SK-N-SH (cell line): Measurements from ENCODE around the gene REX1BD. TPM values are rescaled to one million over a fixed set of nuclear protein-coding genes. Genes with fewer than 3 reads are reported as not detected.
A peak's percentile ranks its signal among the peaks of the same experiment; 100 is the strongest.

Source experiments
- CTCF ChIA-PET: fragments of 300-600, 350-600 bp; formaldehyde crosslinking; extraction: SDS; loops from one replicate; lab custom pipeline; 2021; lab: Yijun Ruan, JAX
- POLR2A ChIA-PET: fragments of 350-600 bp; sonication (Branson Sonifier 250); formaldehyde crosslinking; extraction: SDS; loops from one replicate; lab custom pipeline; 2020; ENCODE audit warnings: antibody characterized with exemption, inconsistent platforms; lab: Yijun Ruan, JAX
- DNase-seq: peaks from one replicate; pipeline ENCODE4 v3.0.0; 2012
- H2AFZ ChIP-seq: fragments of 200-600 bp; sonication (generic); 2 replicates; pipeline ENCODE4 v1.8.1; 2016; ENCODE audit warnings: antibody characterized with exemption, mild to moderate bottlenecking, low read depth
- H3F3A ChIP-seq: fragments of 200-600 bp; sonication (generic); replicated peaks from 2 replicates; pipeline ENCODE3; 2016; ENCODE audit warnings: antibody characterized with exemption, mild to moderate bottlenecking; ENCODE audit not compliant: insufficient read depth
- H3K27ac ChIP-seq, 2 experiments: fragments of 200-500 bp in 1 of 2; fragments of 200-600 bp in 1 of 2; sonication (Bioruptor generic) in 1 of 2; sonication (generic), shearing (Covaris generic) in 1 of 2; 2 replicates each; pipeline versions ENCODE4 v1.5.1 to v1.6.1; 2014 to 2016; ENCODE audit warnings: low read depth in 2 of 2, inconsistent platforms in 1 of 2, low read length in 1 of 2, mild to moderate bottlenecking in 1 of 2, mixed read lengths in 1 of 2
- H3K27me3 ChIP-seq: fragments of 200-600 bp; sonication (generic), shearing (Covaris generic); 2 replicates; pipeline ENCODE4 v1.6.1; 2016; ENCODE audit warnings: mixed run types; ENCODE audit not compliant: insufficient read depth
- H3K36me3 ChIP-seq, 2 experiments: fragments of 200-500 bp in 1 of 2; fragments of 200-600 bp in 1 of 2; sonication (Bioruptor generic) in 1 of 2; sonication (generic) in 1 of 2; replicated peaks in 1 of 2; 2 replicates each; pipeline versions ENCODE3 to v1.5.1; 2014 to 2016; ENCODE audit warnings: low read length in 1 of 2, mild to moderate bottlenecking in 1 of 2; ENCODE audit not compliant: insufficient read depth in 2 of 2, control insufficient read depth in 1 of 2
- H3K4me1 ChIP-seq, 2 experiments: fragments of 200-500 bp in 1 of 2; fragments of 200-600 bp in 1 of 2; sonication (Bioruptor generic) in 1 of 2; sonication (generic), shearing (Covaris generic) in 1 of 2; 2 replicates each; pipeline versions ENCODE4 v1.5.1 to v1.6.1; 2014 to 2016; ENCODE audit warnings: low read depth in 1 of 2, low read length in 1 of 2, mixed run types in 1 of 2; ENCODE audit not compliant: insufficient read depth in 2 of 2, control insufficient read depth in 1 of 2
- H3K4me2 ChIP-seq: fragments of 200-600 bp; sonication (generic), shearing (Covaris generic); 2 replicates; pipeline ENCODE4 v1.6.1; 2017; ENCODE audit warnings: mixed run types
- H3K4me3 ChIP-seq, 2 experiments: fragments of 200-500 bp in 1 of 2; fragments of 200-600 bp in 1 of 2; sonication (Bioruptor generic) in 1 of 2; sonication (generic), shearing (Covaris generic) in 1 of 2; 2 replicates each; pipeline versions ENCODE4 v1.5.1 to v1.8.1; 2014 to 2016; ENCODE audit warnings: low read depth in 2 of 2, inconsistent platforms in 1 of 2, low read length in 1 of 2, mild to moderate bottlenecking in 1 of 2, mixed read lengths in 1 of 2, moderate library complexity in 1 of 2
- H3K79me2 ChIP-seq: fragments of 200-600 bp; sonication (generic); 2 replicates; pipeline ENCODE4 v1.8.1; 2017; ENCODE audit warnings: mild to moderate bottlenecking; ENCODE audit not compliant: insufficient read depth
- H3K9ac ChIP-seq: fragments of 200-600 bp; sonication (generic); 2 replicates; pipeline ENCODE4 v1.6.1; 2017; ENCODE audit warnings: mixed run types
- H3K9me2 ChIP-seq: fragments of 200-600 bp; sonication (generic); 2 replicates; pipeline ENCODE4 v1.6.1; 2017; ENCODE audit warnings: mixed run types
- H3K9me3 ChIP-seq: fragments of 200-600 bp; sonication (generic); 2 replicates; pipeline ENCODE4 v1.6.1; 2017; ENCODE audit warnings: mixed run types, mild to moderate bottlenecking, moderate library complexity
- H4K20me1 ChIP-seq: fragments of 200-600 bp; sonication (generic); 2 replicates; pipeline ENCODE4 v1.6.1; 2017; ENCODE audit warnings: mild to moderate bottlenecking, mixed run types; ENCODE audit not compliant: insufficient read depth
- CHD2 ChIP-seq: fragments of 150-350 bp; IDR thresholded peaks from 2 replicates; pipeline ENCODE4 v1.6.1; 2018; ENCODE audit warnings: low read length; ENCODE audit not compliant: partially characterized antibody
- FOSL2 ChIP-seq: IDR thresholded peaks from 2 replicates; pipeline ENCODE4 v1.4.0; 2012; ENCODE audit warnings: low read depth, mild to moderate bottlenecking, moderate library complexity, borderline replicate concordance
- FOXJ3 ChIP-seq: sonication (generic); formaldehyde crosslinking; IDR thresholded peaks from 2 replicates; pipeline ENCODE4 v1.5.1; 2020; ENCODE audit warnings: mild to moderate bottlenecking, missing genetic modification reagents
- FOXM1 ChIP-seq: IDR thresholded peaks from 2 replicates; pipeline ENCODE4 v1.4.0; 2012; ENCODE audit warnings: low read depth, mild to moderate bottlenecking
- GATA2 ChIP-seq: sonication (generic); formaldehyde crosslinking; IDR thresholded peaks from 2 replicates; pipeline ENCODE4 v1.5.0; 2020; ENCODE audit warnings: mild to moderate bottlenecking, missing genetic modification reagents
- IRF3 ChIP-seq: fragments of 150-350 bp; IDR thresholded peaks from 2 replicates; pipeline ENCODE4 v1.6.1; 2016; ENCODE audit warnings: mild to moderate bottlenecking, low read depth, low read length
- MEF2A ChIP-seq: IDR thresholded peaks from 2 replicates; pipeline ENCODE4 v1.4.0; 2012; ENCODE audit warnings: low read depth, borderline replicate concordance
- MXI1 ChIP-seq: IDR thresholded peaks from 2 replicates; pipeline ENCODE4 v1.6.1; 2012; ENCODE audit warnings: mild to moderate bottlenecking, low read depth, low read length, improper control_type of control experiment
- PBX3 ChIP-seq: IDR thresholded peaks from 2 replicates; pipeline ENCODE4; 2012
- RAD21 ChIP-seq: IDR thresholded peaks from 2 replicates; pipeline ENCODE4 v1.6.1; 2012; ENCODE audit warnings: mild to moderate bottlenecking, low read length
- RFX5 ChIP-seq: IDR thresholded peaks from 2 replicates; pipeline ENCODE4 v1.6.1; 2012; ENCODE audit warnings: mild to moderate bottlenecking, improper control_type of control experiment, low read length
- RXRA ChIP-seq: IDR thresholded peaks from 2 replicates; pipeline ENCODE4 v1.4.0; 2012; ENCODE audit warnings: low read depth, mild to moderate bottlenecking, borderline replicate concordance
- SIN3A ChIP-seq: IDR thresholded peaks from 2 replicates; pipeline ENCODE4 v1.6.1; 2012; ENCODE audit warnings: low read depth, mild to moderate bottlenecking, low read length, moderate library complexity, borderline replicate concordance
- TAF1 ChIP-seq: IDR thresholded peaks from 2 replicates; pipeline ENCODE4 v1.6.1; 2012; ENCODE audit warnings: low read depth, mild to moderate bottlenecking, low read length, moderate library complexity, borderline replicate concordance
- USF1 ChIP-seq: IDR thresholded peaks from 2 replicates; pipeline ENCODE4 v1.4.0; 2012; ENCODE audit warnings: low read depth, borderline replicate concordance
- YY1 ChIP-seq: IDR thresholded peaks from 2 replicates; pipeline ENCODE4 v1.4.0; 2012; ENCODE audit warnings: low read depth, mild to moderate bottlenecking
- WGBS: methylation state at CpG from one replicate; pipeline ENCODE4 v1.1.6; 2017; ENCODE audit warnings: low lambda C conversion rate; 5-methylcytosine and 5-hydroxymethylcytosine counted together
- polyA plus RNA-seq, 3 experiments: library from polyadenylated mRNA; depleted of rRNA; stranded (reverse); fragments of >200 nt; gene quantifications; 2 replicates each; pipeline ENCODE4 v1.2.3, GENCODE V29; 2012
- TF ChIP-seq, protein P1 (sequence below): IDR thresholded peaks from 2 replicates; pipeline ENCODE4 v1.4.0; 2012; ENCODE audit warnings: low read depth

REX1BD gene
- polyA plus RNA-seq, 1 of the 3 experiments (the other 2 are of a cell fraction): 159 TPM

DNA sequence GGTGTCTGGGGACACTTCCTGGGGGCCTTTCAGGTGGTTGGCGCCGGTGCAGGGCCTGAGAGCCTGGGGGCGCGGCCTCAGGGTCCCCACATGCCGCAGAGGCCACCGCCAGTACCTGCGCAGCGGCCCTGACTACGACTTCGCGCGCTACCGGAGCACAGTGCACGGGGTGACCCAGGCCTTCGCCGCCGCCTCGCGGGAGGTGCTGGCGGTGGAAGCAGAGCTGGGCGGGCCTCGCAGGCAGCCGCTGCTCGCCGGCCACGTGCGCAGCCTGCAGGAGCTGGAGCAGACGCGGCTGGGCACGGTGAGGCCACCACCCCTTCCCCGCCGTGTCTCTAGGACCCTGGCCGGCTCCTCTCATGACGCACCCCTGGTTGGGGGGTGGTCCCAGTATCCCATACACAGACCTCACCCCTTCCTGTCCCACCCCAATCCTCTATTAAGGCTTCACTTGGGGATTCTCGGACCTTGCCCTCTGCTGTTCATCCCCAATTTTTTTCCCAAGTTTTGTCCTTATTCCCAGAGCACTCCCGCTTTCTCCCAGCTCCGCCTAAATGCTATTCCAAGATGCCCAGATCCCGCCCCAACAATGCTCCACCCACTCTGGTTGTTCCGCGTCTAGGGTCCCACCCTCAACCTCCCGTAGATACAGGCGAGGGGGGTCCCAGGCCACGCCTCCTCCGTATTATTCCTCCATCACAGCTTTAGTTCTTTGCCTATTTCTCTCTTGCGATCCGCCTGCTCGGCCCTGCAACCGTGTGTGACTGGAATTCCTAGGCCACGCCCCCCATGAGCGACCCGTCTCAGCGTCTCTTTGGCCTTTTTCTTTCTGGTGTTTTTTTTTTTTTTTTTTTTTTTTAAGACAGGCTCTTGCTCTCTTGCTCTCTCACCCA is 1.0 kb downstream of the REX1BD start:
- Histone ChIP-seq H3K4me1 (peaks cover 6 to 26% of the 10 kb centered on the region in 2 experiments; a peak in 2 of 4 replicates), H3K27me3 (no peaks in the 10 kb centered on the region), H3K4me2 (peak overlapping the region; percentile 92), H3K27ac (peak overlapping the region; percentile 69 to 94), H2AFZ (peak overlapping the region; percentile 79; the same call in 1 of the 2 replicates), H3K4me3 (peak overlapping the region; percentile 83 to 89), H3K79me2 (peaks cover 10% of the 10 kb centered on the region; the same call in 1 of the 2 replicates), H3K9ac (peak overlapping the region; percentile 79), H3K9me3 (no peaks in the 10 kb centered on the region), H4K20me1 (no peaks in the 10 kb centered on the region), H3K9me2 (no peaks in the 10 kb centered on the region), H3F3A (peaks cover 26% of the 10 kb centered on the region), H3K36me3 (no peaks in the 10 kb centered on the region)
- WGBS: 2% methylated on average over 18 of the region's 52 CpGs
- TF ChIP-seq USF1: no peak
- 0 out of 2 replicates have a peak, but pooled peaks have one; percentile 4 for TF ChIP-seq SIN3A
- TF ChIP-seq, protein P1, sequence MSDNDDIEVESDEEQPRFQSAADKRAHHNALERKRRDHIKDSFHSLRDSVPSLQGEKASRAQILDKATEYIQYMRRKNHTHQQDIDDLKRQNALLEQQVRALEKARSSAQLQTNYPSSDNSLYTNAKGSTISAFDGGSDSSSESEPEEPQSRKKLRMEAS: peak; percentile 97
- no peak for TF ChIP-seq FOXM1
- CTCF ChIA-PET: interaction anchor here (0.6 to 10.5 kb wide), 51 partner anchors 9 to 398 kb away, joined by 3 to 234 read pairs (median 5); partner anchors contain the start of genes CERS1, COPE, CRLF1 and CRTC1
- DNase-seq: peak; percentile 85
- POLR2A ChIA-PET: interaction anchor here (0.6 to 2.5 kb wide), 15 partner anchors 12 to 329 kb away, joined by 3 to 20 read pairs (median 3); partner anchors contain the start of genes COPE, DDX49, TMEM59L and UBA52

DNA sequence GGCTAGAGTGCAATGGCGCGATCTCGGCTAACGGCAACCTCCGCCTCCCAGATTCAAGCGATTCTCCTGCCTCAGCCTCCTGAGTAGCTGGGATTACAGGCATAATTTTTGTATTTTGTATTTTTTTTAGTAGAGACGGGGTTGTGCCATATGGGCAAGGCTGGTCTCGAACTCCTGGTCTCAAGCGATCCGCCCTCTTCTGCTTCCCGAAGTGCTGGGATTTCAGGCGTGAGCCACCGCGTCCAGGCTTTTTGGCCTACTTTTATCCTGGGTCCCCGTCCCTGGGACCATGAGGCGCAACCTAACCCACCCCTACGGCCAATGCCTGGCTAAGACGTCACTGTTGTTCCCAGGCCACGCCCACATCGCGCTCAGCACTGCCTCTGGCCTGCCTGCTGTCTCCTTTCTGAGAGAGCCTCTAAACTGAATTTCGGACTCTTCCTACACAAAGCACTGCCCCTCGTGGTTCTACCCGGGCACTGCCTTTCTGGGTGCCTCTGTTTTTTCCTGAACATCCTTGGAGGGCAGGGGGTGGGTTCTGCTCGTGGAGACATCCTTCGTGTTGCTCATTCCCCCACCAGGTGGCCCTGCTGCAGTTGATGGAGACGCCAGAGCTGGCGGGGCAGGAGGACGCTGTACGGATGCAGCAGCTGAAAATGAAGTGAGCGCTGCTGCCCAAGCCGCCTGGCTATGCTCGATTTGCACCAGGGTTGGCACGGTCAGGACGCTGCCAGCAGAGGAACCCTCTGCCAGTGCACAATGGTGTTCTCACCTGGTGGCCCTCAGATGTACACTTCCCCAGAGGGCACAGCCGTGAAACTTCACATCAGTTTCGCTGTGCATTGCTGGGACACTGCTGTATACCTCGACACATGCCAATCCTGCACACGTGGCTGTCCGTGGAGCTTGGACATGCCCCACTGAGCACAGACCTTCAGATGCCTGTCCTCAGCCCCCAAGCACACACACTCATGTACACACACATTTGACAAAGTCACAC is 2.0 kb downstream of the REX1BD start:
- H3K27me3 ChIP-seq: no peaks in the 10 kb centered on the region
- 20% methylated on average over 31 of the region's 40 CpGs for WGBS
- peaks cover 10% of the 10 kb centered on the region; the same call in 1 of the 2 replicates for H3K79me2 ChIP-seq
- ChIA-PET CTCF (interaction anchor here (0.6 to 10.5 kb wide), 50 partner anchors 8 to 396 kb away, joined by 3 to 234 read pairs (median 5); partner anchors contain the start of genes CERS1, CRLF1, ELL and KXD1), POLR2A (interaction anchor here (0.6 to 2.5 kb wide), 6 partner anchors 19 to 328 kb away, joined by 3 to 20 read pairs (median 6); partner anchors contain the start of genes COPE, DDX49, TMEM59L and UBA52)
- peak overlapping the region; percentile 83 to 89 for H3K4me3 ChIP-seq
- H2AFZ ChIP-seq: no peak overlapping the region
- H4K20me1 ChIP-seq: no peaks in the 10 kb centered on the region
- H3K9me3 ChIP-seq: no peaks in the 10 kb centered on the region
- peak overlapping the region; percentile 69 to 94 for H3K27ac ChIP-seq
- peak overlapping the region; percentile 92 for H3K4me2 ChIP-seq
- peaks cover 6 to 29% of the 10 kb centered on the region in 2 experiments; a peak in 2 of 4 replicates for H3K4me1 ChIP-seq
- H3K9ac ChIP-seq: peak overlapping the region; percentile 79
- peaks cover 26% of the 10 kb centered on the region for H3F3A ChIP-seq
- DNase-seq: peak; percentile 89
- H3K36me3 ChIP-seq: no peaks in the 10 kb centered on the region
- H3K9me2 ChIP-seq: no peaks in the 10 kb centered on the region
- TF ChIP-seq MEF2A (no peak), GATA2 (CRISPR knock-in tag) (no peak), MXI1 (peak; percentile 71), FOXM1 (no peak), TAF1 (peak; percentile 45; the same call in 1 of the 2 replicates), IRF3 (no peak), USF1 (no peak), RXRA (no peak), RAD21 (peak; percentile 65), SIN3A (peak; percentile 64; the same call in 1 of the 2 replicates), CHD2 (peak; percentile 61), RFX5 (peak; percentile 88), PBX3 (no peak), FOSL2 (no peak), FOXJ3 (no peak), YY1 (no peak)
